IMR-90 (cell line): ENCODE data around the gene MCM5.

Source experiments
- CTCF ChIP-seq: conservative IDR thresholded peaks from 2 replicates; pipeline ENCODE4 v1.5.1; 2012; ENCODE audit warnings: mild to moderate bottlenecking, low read depth, low read length, improper control_type of control experiment
- POLR2A ChIP-seq: IDR thresholded peaks from 2 replicates; pipeline ENCODE4 v1.6.1; 2012; ENCODE audit warnings: mild to moderate bottlenecking, low read depth, low read length

DNA sequence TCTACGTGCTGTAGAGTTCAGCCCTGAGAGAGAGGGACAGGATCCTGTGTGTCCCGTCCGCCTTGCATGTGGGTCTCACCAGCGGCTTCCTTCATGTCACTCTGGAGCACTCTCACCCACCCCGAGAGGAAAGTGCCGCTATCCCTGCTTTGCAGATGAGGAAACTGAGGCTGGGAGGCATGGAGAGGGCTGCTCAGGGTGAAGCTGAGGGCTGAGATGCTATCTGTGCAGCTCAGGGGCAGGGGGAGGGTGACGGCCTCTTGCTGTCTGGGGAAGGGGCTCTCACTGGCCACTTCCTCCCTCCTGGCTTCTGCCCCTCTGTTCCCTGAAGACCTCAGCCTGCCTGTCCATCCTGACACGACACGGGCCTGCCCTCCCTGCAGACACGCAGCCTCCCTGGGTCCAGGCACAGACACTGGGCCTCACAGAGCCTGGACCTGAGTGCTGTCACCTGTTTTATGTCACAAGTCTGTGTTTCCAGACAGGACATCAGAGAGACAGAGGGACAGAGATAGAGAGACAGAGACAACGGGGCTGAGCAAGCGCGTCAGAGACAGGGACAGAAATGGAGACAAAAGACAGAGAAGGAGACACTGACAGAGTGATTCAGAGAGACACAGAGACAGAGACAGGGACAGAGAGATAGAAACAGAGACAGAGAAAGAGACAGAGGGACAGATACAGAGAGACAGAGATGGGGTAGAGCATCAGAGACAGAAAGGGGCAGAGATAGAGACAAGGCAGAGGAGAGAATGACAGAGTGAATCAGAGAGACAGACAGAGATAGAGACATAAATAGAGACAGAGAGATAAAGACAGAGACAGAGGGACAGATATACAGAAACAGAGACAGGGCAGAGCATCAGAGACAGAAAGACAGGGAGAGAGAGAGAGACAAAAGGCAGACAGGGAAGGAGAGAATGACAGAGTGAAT, 53.1 kb downstream of the MCM5 start:
- no peak for TF ChIP-seq POLR2A
- TF ChIP-seq CTCF: no peak
